Neural cell (in vitro differentiated cells): ENCODE measurements around the gene BARD1. TPM values are rescaled to one million over a fixed set of nuclear protein-coding genes. Genes with fewer than 3 reads are reported as not detected.

ENCODE experiments used
- H2AFZ ChIP-seq: fragments of 200-600, 300-800 bp; sonication (generic), shearing (Covaris generic); 2 replicates; pipeline ENCODE4 v1.6.0; 2014; ENCODE audit warnings: low read depth, mild to moderate bottlenecking, antibody characterized with exemption, low read length, moderate library complexity
- H3F3A ChIP-seq: fragments of 200-600 bp; shearing (Covaris generic); 2 replicates; pipeline ENCODE4 v1.6.1; 2016; ENCODE audit warnings: mild to moderate bottlenecking, moderate library complexity, mixed read lengths, antibody characterized with exemption, low read length; ENCODE audit not compliant: insufficient read depth, poor library complexity, severe bottlenecking
- H3K27ac ChIP-seq: fragments of 200-600, 300-800 bp; sonication (generic), shearing (Covaris generic); 2 replicates; pipeline ENCODE4 v1.5.1; 2014; ENCODE audit warnings: mild to moderate bottlenecking, low read length, moderate library complexity
- H3K27me3 ChIP-seq: fragments of 300-800, 200-600 bp; sonication (generic), shearing (Covaris generic); 2 replicates; pipeline ENCODE4 v1.6.0; 2014; ENCODE audit warnings: mild to moderate bottlenecking, low read depth, low read length, moderate library complexity; ENCODE audit not compliant: insufficient read depth
- H3K36me3 ChIP-seq: fragments of 300-800, 200-600 bp; sonication (generic), shearing (Covaris generic); 2 replicates; pipeline ENCODE4 v1.5.1; 2014; ENCODE audit warnings: mild to moderate bottlenecking, antibody characterized with exemption, low read length, moderate library complexity; ENCODE audit not compliant: insufficient read depth
- H3K4me2 ChIP-seq: fragments of 300-800, 200-600 bp; sonication (generic), shearing (Covaris generic); 2 replicates; pipeline ENCODE4 v1.6.0; 2014; ENCODE audit warnings: mild to moderate bottlenecking, low read length
- H3K4me3 ChIP-seq: fragments of 300-800, 200-600 bp; sonication (generic), shearing (Covaris generic); 2 replicates; pipeline ENCODE4 v1.5.1; 2014; ENCODE audit warnings: mild to moderate bottlenecking, low read length, moderate library complexity
- H3K79me2 ChIP-seq: fragments of 200-600 bp; shearing (Covaris generic); replicated peaks from 2 replicates; pipeline ENCODE4 v1.6.0; 2014; ENCODE audit warnings: mild to moderate bottlenecking, low read length, moderate library complexity; ENCODE audit not compliant: insufficient read depth
- H3K9ac ChIP-seq: fragments of 300-800, 200-600 bp; sonication (generic), shearing (Covaris generic); 2 replicates; pipeline ENCODE4 v1.6.1; 2016; ENCODE audit warnings: mild to moderate bottlenecking, low read length, mixed read lengths
- H3K9me2 ChIP-seq: fragments of 200-600 bp; shearing (Covaris generic); 2 replicates; pipeline ENCODE4 v1.6.1; 2016; ENCODE audit warnings: mild to moderate bottlenecking, low read length, mixed read lengths; ENCODE audit not compliant: insufficient read depth
- H3K9me3 ChIP-seq: fragments of 200-600, 300-800 bp; sonication (generic), shearing (Covaris generic); 2 replicates; pipeline ENCODE4 v1.6.1; 2016; ENCODE audit warnings: mild to moderate bottlenecking, mixed run types, low read length, moderate library complexity, mixed read lengths
- H4K20me1 ChIP-seq: fragments of 200-600 bp; shearing (Covaris generic); 2 replicates; pipeline ENCODE4 v1.6.1; 2016; ENCODE audit warnings: mild to moderate bottlenecking, mixed run types; ENCODE audit not compliant: insufficient read depth
- CTCF ChIP-seq: fragments of 450-650 bp; IDR thresholded peaks from 2 replicates; pipeline ENCODE4 v1.5.1; 2014; ENCODE audit warnings: antibody characterized with exemption, mild to moderate bottlenecking, moderate library complexity; ENCODE audit not compliant: poor library complexity, severe bottlenecking
- EP300 ChIP-seq: fragments of 450-650 bp; conservative IDR thresholded peaks from 2 replicates; pipeline ENCODE4 v1.6.1; 2014; ENCODE audit warnings: antibody characterized with exemption, mild to moderate bottlenecking, moderate library complexity; ENCODE audit not compliant: poor library complexity, severe bottlenecking
- EZH2 ChIP-seq: fragments of 200-600, 300-800 bp; shearing (Covaris generic), sonication (generic); IDR thresholded peaks from 2 replicates; pipeline ENCODE4 v1.6.1; 2014; ENCODE audit warnings: antibody characterized with exemption, low read length, borderline replicate concordance, mild to moderate bottlenecking; ENCODE audit not compliant: insufficient read depth, poor library complexity, severe bottlenecking
- MXI1 ChIP-seq: fragments of 450-650 bp; conservative IDR thresholded peaks from 2 replicates; pipeline ENCODE4 v1.6.1; 2014; ENCODE audit warnings: antibody characterized with exemption, mild to moderate bottlenecking; ENCODE audit not compliant: poor library complexity, severe bottlenecking
- POLR2AphosphoS5 ChIP-seq: IDR thresholded peaks from 2 replicates; pipeline ENCODE4 v1.6.1; 2012
- RAD21 ChIP-seq: fragments of 450-650 bp; conservative IDR thresholded peaks from 2 replicates; pipeline ENCODE4 v1.6.1; 2014; ENCODE audit warnings: antibody characterized with exemption, mild to moderate bottlenecking, moderate library complexity
- REST ChIP-seq: IDR thresholded peaks from 2 replicates; pipeline ENCODE4 v1.6.1; 2012; ENCODE audit warnings: borderline replicate concordance
- SMC3 ChIP-seq: fragments of 450-650 bp; conservative IDR thresholded peaks from 2 replicates; pipeline ENCODE4 v1.6.1; 2014; ENCODE audit warnings: antibody characterized with exemption, mild to moderate bottlenecking, moderate library complexity; ENCODE audit not compliant: poor library complexity
- TAF1 ChIP-seq: IDR thresholded peaks from 2 replicates; pipeline ENCODE4 v1.6.1; 2012; ENCODE audit warnings: low read depth
- polyA plus RNA-seq: library from polyadenylated mRNA; depleted of rRNA; stranded (reverse); fragments of >200 nt; gene quantifications from 2 replicates; pipeline ENCODE4 v1.2.3, GENCODE V29; 2014

BARD1 gene
- polyA plus RNA-seq, 1 donor from 2014 or later, result 0.57 TPM

GRCh38 chr2:214781226-214781625, 28.3 kb downstream of the BARD1 start:
- no peaks in the 10 kb centered on the region for H4K20me1 ChIP-seq
- no peak overlapping the region for H3K4me2 ChIP-seq
- H3K9me2 ChIP-seq, result no peaks in the 10 kb centered on the region
- no peaks in the 10 kb centered on the region for H3F3A ChIP-seq
- H3K9me3 ChIP-seq, result no peaks in the 10 kb centered on the region
- H2AFZ ChIP-seq, result no peak overlapping the region
- H3K4me3 ChIP-seq, result no peak overlapping the region
- H3K9ac ChIP-seq, result no peak overlapping the region
- no peak overlapping the region for H3K27ac ChIP-seq
- H3K36me3 ChIP-seq, result no peaks in the 10 kb centered on the region
- no peaks in the 10 kb centered on the region for H3K27me3 ChIP-seq
- H3K79me2 ChIP-seq, result no peaks in the 10 kb centered on the region
- TF ChIP-seq RAD21 (no peak), POLR2AphosphoS5 (no peak), SMC3 (no peak), MXI1 (no peak), EZH2 (no peak), CTCF (no peak), TAF1 (no peak)

GRCh38 chr2:214775971-214776370, 33.5 kb downstream of the BARD1 start:
- Histone ChIP-seq H3K4me3 (no peak overlapping the region), H3F3A (no peaks in the 10 kb centered on the region), H3K9me3 (no peaks in the 10 kb centered on the region), H3K4me2 (no peak overlapping the region), H3K27me3 (no peaks in the 10 kb centered on the region), H4K20me1 (no peaks in the 10 kb centered on the region), H2AFZ (no peak overlapping the region), H3K9ac (no peak overlapping the region), H3K79me2 (no peaks in the 10 kb centered on the region), H3K36me3 (no peaks in the 10 kb centered on the region), H3K9me2 (no peaks in the 10 kb centered on the region), H3K27ac (no peak overlapping the region)
- no peak for TF ChIP-seq REST
- no peak for TF ChIP-seq MXI1
- TF ChIP-seq EZH2, result no peak
- no peak for TF ChIP-seq SMC3
- no peak for TF ChIP-seq CTCF
- TF ChIP-seq EP300, result no peak
- TF ChIP-seq POLR2AphosphoS5, result no peak
